ENCODE measurements around the gene OLFML2A.

GRCh38 chr9:124840300-124840833 lies 63.4 kb downstream of the OLFML2A start:
- TF ChIP-seq, protein P1, sequence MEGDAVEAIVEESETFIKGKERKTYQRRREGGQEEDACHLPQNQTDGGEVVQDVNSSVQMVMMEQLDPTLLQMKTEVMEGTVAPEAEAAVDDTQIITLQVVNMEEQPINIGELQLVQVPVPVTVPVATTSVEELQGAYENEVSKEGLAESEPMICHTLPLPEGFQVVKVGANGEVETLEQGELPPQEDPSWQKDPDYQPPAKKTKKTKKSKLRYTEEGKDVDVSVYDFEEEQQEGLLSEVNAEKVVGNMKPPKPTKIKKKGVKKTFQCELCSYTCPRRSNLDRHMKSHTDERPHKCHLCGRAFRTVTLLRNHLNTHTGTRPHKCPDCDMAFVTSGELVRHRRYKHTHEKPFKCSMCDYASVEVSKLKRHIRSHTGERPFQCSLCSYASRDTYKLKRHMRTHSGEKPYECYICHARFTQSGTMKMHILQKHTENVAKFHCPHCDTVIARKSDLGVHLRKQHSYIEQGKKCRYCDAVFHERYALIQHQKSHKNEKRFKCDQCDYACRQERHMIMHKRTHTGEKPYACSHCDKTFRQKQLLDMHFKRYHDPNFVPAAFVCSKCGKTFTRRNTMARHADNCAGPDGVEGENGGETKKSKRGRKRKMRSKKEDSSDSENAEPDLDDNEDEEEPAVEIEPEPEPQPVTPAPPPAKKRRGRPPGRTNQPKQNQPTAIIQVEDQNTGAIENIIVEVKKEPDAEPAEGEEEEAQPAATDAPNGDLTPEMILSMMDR (IDR thresholded peaks at IDR 0.05; ENCODE audit: low read length): peak; percentile 84
- no peak for TF ChIP-seq EZH2 (IDR thresholded peaks at IDR 0.05; ENCODE audit: borderline replicate concordance, low read length)

Measured in OCI-LY1 (cell line).